ENCODE measurements around the gene ZFYVE26.
"Not testable (repeated sequence)": the region's sequence is repeated elsewhere in the genome, so short reads cannot be mapped to it uniquely, and the experiment has no call there.

Gene ZFYVE26

GRCh38 chr14:67816326-67817002, at the start of gene ZFYVE26:
TSS of gene ZFYVE26 (minus strand) at chr14:67816590. CDS start at chr14:67815963, 627 bp downstream.
- peak; percentile 95 for DNase-seq

- no peak for DNase-seq
Measured at GRCh38 chr14:67863223-67863622, 46.8 kb upstream of the ZFYVE26 start.

- DNase-seq: no peak
Measured at GRCh38 chr14:67859169-67859749, 42.9 kb upstream of the ZFYVE26 start.

GRCh38 chr14:67857778-67858350, 41.5 kb upstream of the ZFYVE26 start:
- DNase-seq: no peak

GRCh38 chr14:67856827-67857226, 40.4 kb upstream of the ZFYVE26 start:
- DNase-seq: peak; percentile 42

- DNase-seq: no peak
Measured at GRCh38 chr14:67853715-67854114, 37.3 kb upstream of the ZFYVE26 start.

- no peak for DNase-seq
Measured at GRCh38 chr14:67852926-67853604, 36.7 kb upstream of the ZFYVE26 start.

GRCh38 chr14:67851785-67852410, 35.5 kb upstream of the ZFYVE26 start:
- no peak for DNase-seq

- no peak for DNase-seq
Measured at GRCh38 chr14:67850066-67850830, 33.9 kb upstream of the ZFYVE26 start.

GRCh38 chr14:67846029-67846610, 29.7 kb upstream of the ZFYVE26 start:
- no peak for DNase-seq

GRCh38 chr14:67837011-67837624, 20.7 kb upstream of the ZFYVE26 start:
- peak; percentile 82 for DNase-seq

GRCh38 chr14:67835596-67835995, 19.2 kb upstream of the ZFYVE26 start:
- no peak for DNase-seq

GRCh38 chr14:67833403-67833802, 17.0 kb upstream of the ZFYVE26 start:
- DNase-seq: no peak

GRCh38 chr14:67831113-67831512, 14.7 kb upstream of the ZFYVE26 start:
- DNase-seq: no peak

GRCh38 chr14:67821121-67821520, 4.7 kb upstream of the ZFYVE26 start:
- DNase-seq: no peak

- DNase-seq: peak; percentile 34
Measured at GRCh38 chr14:67820428-67820971, 4.1 kb upstream of the ZFYVE26 start.

- DNase-seq: peak; percentile 85
Measured at GRCh38 chr14:67819563-67820421, 3.4 kb upstream of the ZFYVE26 start, which contains the start of gene RAD51B. TSS of gene RAD51B (plus strand) at chr14:67819779.

- DNase-seq: not testable (repeated sequence)
Measured at GRCh38 chr14:67818476-67818875, 2.1 kb upstream of the ZFYVE26 start.

GRCh38 chr14:67817750-67818438, 1.5 kb upstream of the ZFYVE26 start:
- no peak for DNase-seq

Measured in fibroblast of skin of right quadriceps (primary cell).